SKM-1 (cell line): Measurements from ENCODE around the gene PLEKHD1.

ENCODE experiments used
- DNase-seq: peaks from one replicate; lab custom pipeline; 2025; ENCODE audit not compliant: unreplicated experiment; lab: John Stamatoyannopoulos, UW

PLEKHD1 gene

GRCh38 chr14:69518289-69519101, 34.0 kb downstream of the PLEKHD1 start:
- DNase-seq, result no peak

GRCh38 chr14:69519204-69520100, 34.9 kb downstream of the PLEKHD1 start:
- no peak for DNase-seq

DNA sequence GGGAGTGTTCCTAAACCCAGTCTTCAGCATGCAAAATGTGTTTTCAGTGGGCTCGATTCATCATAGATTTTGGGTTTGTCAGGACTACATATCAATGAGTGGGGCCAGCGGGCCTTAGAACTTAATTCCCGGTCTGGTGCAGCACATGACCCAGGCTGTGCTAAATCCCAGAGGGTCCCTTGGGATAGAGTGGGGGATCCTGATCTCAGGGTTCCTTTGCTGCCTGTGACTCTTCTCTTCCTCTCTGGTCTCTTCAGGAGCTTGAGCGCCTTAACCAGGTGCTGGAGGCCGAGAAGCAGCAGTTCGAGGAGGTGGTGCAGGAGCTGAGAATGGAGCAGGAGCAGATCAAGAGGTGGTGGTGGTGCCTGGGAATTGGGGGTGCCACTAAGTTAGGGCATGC, 37.5 kb downstream of the PLEKHD1 start:
- no peak for DNase-seq

GRCh38 chr14:69525896-69526295, 41.4 kb downstream of the PLEKHD1 start:
- DNase-seq, result no peak

DNA sequence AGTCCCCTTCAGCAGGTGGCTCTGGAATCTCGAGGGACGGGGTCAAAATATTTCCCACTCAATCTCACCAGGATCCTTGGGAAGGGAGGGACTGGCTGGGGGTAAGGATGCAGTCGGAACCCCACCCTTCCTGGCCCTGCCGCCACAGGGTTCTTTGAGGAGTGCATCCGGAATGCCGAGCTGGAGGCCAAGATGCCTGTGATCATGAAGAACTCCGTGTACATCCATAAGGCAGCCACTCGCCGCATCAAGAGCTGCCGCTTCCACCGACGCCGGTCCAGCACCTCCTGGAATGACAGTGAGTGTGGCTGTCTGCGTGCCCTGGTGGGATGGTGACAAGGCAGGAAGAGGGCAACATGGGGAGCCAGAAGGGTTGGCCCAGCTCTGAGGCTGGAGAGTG, 43.1 kb downstream of the PLEKHD1 start:
- DNase-seq, result no peak

- no peak for DNase-seq
These were observed 43.6 kb downstream of the PLEKHD1 start for GRCh38 chr14:69528143-69528542.

GRCh38 chr14:69528930-69529329, 44.4 kb downstream of the PLEKHD1 start:
- no peak for DNase-seq

DNA sequence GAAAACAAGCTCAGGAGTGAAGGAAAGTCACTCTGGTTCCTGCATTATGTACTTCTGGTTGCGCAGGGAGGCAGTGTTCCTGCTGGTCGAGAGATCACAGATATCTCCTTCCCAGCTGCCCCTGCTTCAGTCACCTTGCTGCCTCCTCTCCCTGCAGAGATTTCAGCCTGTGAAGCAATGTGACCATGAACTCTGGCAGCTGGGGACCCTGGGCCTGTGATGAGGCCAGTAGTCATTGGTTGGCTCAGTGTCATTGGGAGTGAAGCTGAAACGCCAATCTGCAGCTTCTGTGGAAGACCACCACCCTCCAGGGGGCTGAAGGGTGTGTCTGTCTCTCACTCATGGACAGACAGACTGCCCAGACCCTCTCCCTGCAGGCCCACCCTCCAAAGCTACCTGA, 45.0 kb downstream of the PLEKHD1 start:
- no peak for DNase-seq

DNA sequence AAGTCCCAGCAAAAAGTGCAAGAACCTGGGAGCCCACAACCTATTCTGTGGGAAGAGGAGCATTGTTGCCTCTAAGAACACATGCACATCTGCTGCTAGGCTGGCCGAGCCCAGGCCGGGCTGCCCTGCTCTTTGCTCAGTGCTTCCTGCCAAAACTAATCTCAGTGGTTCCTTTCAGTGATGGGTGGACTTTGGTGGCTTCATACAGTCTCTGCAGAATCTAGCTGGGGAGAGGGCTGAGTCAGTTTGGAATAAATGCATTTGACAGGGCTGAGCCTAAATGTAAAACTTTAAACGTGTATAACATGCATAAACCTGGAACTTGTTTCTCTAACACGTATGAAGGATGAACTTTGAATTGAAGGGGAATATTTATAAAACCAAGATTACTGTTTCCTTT, 45.6 kb downstream of the PLEKHD1 start:
- DNase-seq, result no peak

GRCh38 chr14:69531135-69531534, 46.6 kb downstream of the PLEKHD1 start:
- no peak for DNase-seq

DNA sequence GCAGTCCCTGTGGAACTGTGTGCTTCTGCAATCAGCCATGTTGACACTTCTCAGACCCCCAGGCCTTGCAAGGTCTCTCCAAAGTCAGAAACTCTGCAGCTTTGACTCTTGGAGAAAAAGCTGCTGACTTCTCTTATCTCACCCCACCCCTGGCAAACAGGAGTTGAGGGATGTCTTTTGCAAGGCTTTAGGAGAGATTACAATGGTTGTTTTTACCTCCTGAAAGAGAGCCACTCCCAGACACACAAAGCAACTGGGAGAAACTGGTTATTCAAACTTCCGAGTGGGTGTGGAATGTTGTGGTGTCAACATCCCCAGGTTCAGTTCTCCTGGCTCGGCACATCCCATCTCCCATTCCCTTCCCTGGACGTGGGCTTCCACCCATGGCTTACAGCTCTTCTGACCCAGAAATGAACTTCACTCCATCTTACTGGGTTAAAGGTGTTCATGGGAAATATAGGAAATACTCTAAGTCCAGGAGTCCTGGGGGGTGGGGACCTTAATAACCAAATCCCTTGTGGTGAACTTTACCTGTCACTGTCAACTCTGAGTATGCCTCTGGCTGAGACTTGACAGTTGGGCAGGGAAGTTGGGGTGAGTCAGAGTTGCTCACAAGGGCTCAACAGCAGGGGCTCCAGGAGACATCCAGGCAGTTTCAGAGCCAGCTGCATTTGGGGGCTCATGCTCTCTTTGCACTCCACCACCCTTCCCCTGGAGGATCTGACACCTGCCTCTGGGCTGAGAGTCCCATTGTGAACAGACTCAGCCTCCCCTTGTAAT, 48.2 kb downstream of the PLEKHD1 start:
- no peak for DNase-seq

GRCh38 chr14:69535230-69535848, 50.8 kb downstream of the PLEKHD1 start:
- no peak for DNase-seq

GRCh38 chr14:69536971-69537370, 52.4 kb downstream of the PLEKHD1 start:
- DNase-seq, result no peak

- DNase-seq, result no peak
These were observed 53.4 kb downstream of the PLEKHD1 start for GRCh38 chr14:69537900-69538299.

GRCh38 chr14:69538766-69539165, 54.2 kb downstream of the PLEKHD1 start:
- no peak for DNase-seq

- no peak for DNase-seq
These were observed 55.3 kb downstream of the PLEKHD1 start for GRCh38 chr14:69539631-69540410.

DNA sequence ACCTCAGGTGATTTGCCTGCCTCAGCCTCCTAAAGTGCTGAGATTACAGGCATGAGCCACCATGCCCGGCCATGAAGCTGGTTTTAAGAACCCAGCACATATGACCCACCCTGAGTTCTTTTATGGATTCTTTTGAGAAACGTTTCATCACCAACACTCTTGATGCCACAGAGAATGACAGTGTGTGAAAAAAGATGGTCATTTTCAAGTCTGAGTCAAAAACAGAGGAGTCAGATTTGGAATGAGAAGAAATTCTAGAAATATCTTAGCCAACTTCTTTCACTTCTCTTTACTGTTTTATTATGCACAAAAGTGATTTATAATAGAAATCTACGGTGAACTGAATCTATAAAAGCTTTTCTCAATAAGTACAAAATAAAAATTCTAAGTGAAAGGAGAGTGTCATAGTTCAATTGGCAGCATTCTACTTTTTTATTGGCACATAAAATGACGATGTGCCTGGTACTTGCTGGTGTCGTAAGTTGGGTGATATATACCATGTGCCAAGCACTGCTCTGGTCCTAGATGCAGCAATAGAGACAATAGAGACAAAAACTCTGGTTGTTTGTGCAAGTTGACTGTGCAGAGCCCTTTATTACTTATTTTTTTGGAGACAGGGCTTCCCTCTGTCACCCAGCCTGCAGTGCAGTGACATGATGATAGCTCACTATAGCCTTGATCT, 56.3 kb downstream of the PLEKHD1 start:
- DNase-seq, result no peak

GRCh38 chr14:69542311-69542710, 57.8 kb downstream of the PLEKHD1 start:
- no peak for DNase-seq

- DNase-seq, result peak; percentile 6
These were observed 59.0 kb downstream of the PLEKHD1 start for GRCh38 chr14:69543341-69544115.
